GM19467 (cell line): ENCODE measurements around the gene CEP295NL.

Experiments used
- ATAC-seq: cut with Tn5 transposase; IDR thresholded peaks from one replicate; pipeline ENCODE4 v1.9.1; 2021; ENCODE audit warnings: mild to moderate bottlenecking, moderate library complexity; ENCODE audit not compliant: unreplicated experiment

Gene CEP295NL

GRCh38 chr17:78840780-78841611, 62.0 kb downstream of the CEP295NL start, which contains the start of gene USP36:
TSS of gene USP36 (minus strand) at chr17:78840814. CDS start at chr17:78836363, 4,451 bp downstream.
- peak; percentile 86 for ATAC-seq
